Anterior cingulate cortex (tissue), 58 donors: Measurements from ENCODE around the gene INPP5A.

Source experiments
- DNase-seq, 58 donors: peaks; one replicate each; lab custom pipeline; 2025; lab: John Stamatoyannopoulos, UW

INPP5A gene

GRCh38 chr10:132618158-132618919 lies 80.8 kb downstream of the INPP5A start:
- no peak for DNase-seq

- DNase-seq = no peak
Observed at GRCh38 chr10:132619927-132620326, 82.3 kb downstream of the INPP5A start.

GRCh38 chr10:132624061-132624846 lies 86.7 kb downstream of the INPP5A start:
- DNase-seq = no peak

DNA sequence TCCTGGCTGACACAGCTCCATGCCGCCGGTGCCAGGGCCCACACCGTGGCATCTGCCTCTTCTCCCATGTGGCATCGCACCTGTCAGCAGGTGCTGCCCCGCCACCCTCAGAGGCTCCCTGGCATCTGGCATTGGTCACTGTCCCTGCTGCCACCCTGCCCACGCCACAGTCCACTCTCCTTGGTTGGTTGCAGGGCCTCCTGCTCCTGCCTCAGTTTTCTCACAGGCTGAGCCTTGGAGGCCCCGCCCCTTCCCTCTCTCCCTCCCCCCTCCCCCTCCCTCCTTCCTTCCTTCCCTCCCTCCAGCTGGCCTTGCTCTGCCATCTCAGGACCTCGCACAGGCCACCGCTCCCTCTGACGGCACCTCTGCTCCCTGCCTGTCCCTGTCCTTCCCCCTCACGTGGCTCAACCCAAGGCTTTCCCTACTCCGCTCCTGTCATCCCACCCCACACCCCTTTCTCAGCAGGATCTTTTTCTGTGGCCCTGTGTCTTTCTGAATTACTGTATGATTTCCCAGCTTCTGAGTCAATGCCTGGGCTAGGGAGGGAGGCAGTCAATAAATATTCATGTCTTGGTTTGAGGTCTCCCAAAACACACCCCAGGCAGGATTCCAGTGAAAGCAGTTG lies 87.4 kb downstream of the INPP5A start:
- DNase-seq = no peak

GRCh38 chr10:132626019-132626760 lies 88.6 kb downstream of the INPP5A start:
- DNase-seq = no peak

- DNase-seq = peak in 5 of 58 donors; percentile 36 to 63 (median 51)
Observed at GRCh38 chr10:132626761-132627665, 89.4 kb downstream of the INPP5A start.

DNA sequence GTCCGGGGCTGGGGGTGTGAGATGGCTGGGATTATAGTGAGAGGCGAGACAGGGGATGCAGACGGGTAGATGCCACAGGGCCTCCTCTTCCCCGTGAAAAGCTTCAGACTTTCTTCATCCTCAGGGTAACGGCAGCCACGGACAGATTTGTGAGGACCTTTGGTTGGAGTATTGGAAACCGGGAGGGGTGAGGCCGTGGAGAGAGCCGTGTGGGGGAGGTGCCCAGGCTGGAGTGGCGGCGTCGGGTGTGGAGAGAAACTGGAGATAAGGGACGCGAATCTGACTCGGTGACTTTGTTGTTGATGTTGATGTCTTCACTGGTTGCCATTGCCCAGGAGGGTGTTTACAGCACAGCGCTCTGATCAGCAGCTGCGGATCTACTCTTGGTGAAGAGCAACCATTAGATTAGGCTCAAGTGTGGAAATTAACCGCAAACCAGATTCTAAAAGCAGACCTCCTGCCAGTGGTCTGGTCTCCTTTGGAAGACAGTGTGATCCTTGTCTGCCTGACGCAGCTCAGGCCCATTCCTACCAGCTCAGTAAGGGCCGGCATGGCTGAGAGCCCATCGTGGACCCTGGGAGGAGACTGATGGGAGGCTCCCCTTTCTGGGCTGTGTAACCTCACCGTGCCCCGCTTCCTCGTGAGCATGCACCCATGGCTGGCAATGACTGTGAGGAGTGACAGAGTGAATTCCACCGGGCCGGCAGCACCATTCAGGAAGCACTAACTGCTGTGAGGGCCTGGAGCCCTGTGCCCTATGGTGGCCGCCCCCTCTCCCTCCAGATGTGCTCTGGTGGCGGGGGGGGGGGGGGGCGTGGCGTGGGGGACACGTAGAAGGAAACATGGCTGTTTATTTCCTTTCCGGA lies 90.3 kb downstream of the INPP5A start:
- DNase-seq = peak in 7 of 58 donors; percentile 23 to 63 (median 47)

DNA sequence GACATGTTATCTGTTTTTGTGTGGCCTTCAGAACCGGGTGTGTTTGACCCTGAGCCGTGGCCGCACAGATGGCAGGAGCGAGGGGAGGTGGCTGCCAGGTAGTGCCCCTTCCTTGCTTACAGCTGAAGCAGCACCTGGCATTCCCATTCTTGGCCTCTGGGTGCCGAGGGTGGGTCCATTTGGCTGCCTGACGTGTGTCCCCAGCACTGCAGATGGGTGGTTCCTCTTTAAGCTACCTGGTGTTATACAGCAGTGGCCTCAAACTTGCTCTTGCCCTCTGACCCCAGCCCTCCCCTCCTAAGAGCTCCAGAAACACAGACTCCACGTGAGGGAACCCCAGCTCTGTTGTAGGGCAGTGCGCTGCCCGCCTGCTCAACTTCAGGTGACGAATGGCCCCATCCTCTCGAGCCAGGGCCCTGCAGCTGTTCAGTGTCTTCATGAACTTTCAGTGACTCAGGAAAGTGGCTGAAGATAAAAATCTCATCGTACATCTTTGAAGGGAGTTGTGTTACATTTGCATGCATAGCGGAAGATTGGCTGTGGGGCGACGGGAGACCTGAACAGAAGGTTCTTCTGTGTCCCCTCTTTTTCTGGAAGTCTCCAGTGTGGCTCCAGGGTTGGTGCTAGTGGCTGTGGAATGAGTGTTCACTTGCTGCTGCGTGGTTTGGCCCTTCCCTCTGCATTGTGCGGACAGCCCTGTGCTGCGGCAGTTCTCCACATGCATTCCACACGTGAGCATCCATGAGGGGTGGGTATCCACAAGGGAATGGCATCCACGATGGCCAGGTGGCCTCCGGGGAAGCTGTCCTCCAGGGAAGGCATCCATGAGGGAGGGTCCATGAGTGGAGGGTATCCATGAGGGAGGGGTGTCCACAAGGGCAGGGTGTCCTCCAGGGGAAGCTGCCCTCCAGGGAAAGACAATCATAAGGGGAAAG lies 91.6 kb downstream of the INPP5A start:
- no peak for DNase-seq

GRCh38 chr10:132630156-132630555 lies 92.6 kb downstream of the INPP5A start:
- no peak for DNase-seq

DNA sequence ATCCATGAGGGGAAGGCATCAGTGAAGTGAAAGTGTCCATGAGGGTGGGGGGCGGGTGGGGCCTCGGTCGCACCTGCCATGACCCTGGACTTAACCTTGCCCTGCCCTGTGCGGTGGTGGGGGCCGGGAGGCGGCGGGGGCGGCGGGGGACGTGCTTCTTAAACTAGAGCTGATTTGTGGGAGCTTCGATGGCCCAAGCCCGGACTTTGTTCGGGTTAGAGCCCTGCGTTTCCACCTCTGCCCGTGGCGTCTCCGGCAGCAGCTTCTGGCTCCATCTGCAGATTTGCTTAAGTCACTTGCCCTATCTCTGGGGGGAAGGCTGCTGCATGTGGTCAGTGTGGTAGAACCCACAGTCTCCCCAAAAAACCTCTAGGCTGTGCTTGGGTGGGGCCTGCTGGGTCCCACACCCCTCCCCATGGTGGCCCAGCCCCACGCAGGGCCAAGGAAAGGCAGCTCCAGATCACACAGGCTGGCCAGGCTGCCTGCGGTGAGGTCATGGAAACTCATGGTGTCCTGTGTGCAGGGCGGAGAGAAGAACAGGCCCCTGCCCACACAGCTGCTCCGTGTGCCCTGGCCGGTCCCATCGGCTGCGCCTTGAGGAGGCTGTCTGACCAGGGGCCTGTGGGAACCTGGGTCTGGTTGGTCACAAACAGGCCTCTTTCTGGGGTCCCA lies 93.2 kb downstream of the INPP5A start:
- DNase-seq = no peak

DNA sequence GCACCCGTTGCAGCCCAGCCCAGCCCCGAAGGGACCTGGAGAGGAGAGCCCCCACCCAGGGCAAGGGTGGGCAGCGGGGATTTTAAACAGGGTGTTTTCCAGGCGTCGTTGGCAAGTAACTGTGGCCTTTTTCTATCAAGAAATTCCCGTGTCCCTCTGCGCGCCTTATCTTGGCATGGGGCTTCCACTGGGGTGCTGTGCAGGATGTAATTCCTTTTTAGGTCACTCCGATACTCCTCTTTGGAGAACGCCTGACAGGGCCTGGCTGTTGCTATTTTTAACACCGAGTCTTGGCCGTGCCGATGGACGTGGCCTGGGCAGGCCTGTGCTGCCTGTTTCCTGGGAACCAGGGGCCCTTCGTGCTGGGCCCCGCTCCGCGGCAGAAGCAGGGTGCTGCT lies 93.8 kb downstream of the INPP5A start:
- DNase-seq = peak in 9 of 58 donors; percentile 31 to 49 (median 35)

DNA sequence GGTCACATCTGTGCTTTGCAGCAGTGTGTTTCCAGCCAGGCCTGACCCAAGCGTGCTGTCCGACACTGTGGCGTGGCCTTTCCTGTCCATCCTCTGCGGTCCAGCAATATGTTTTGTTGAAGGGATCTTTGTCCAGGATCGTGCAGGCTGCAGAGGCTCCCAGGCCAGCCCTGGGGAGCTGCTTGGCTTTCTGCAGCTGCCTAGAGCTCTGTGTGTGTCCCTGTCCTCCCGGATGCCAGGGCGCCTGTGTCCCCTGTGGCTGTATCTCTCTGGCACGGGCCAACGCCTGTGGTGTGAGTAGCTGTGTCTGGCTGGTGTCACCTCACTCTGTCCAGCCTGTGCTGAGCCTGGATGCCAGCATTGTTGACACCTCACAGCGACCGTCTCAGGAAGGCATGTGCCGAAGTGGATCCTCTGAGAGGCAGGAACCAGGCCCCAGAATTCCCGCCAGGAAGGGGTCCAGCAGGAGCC lies 94.5 kb downstream of the INPP5A start:
- DNase-seq = peak in 7 of 58 donors; percentile 25 to 65 (median 40)

GRCh38 chr10:132632851-132633684 lies 95.5 kb downstream of the INPP5A start:
- peak in 4 of 58 donors; percentile 22 to 72 (median 37) for DNase-seq

DNA sequence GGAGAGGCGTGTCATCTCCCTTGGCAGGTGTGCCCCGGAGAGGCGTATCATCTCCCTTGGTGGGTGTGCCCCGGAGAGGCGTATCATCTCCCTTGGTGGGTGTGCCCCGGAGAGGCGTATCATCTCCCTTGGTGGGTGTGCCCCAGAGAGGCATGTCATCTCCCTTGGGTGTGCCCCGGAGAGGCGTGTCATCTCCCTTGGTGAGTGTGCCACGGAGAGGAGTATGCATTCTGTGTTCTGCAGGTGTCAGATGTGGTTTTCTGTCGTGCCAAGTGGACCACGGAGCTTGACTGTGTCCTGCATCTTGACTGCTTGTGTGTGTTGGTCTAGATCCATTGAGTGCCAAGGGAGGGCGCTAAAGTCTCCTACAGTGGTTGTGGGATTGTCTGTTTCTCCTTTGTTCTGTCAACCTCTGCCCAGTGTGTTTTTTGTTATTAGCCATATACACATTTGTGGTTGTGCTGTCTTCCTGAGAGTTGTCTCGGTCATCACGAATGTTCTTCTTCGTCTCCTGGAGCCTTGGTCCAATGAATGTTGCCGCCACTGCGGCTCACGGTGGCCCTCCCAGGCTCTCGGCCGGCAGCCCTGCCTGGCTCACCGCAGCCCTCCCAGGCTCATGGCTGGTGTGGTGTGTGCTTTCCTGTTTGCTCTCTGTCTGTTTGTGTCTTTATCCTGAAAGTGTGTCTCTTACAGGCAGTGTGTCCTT lies 96.8 kb downstream of the INPP5A start:
- no peak for DNase-seq

DNA sequence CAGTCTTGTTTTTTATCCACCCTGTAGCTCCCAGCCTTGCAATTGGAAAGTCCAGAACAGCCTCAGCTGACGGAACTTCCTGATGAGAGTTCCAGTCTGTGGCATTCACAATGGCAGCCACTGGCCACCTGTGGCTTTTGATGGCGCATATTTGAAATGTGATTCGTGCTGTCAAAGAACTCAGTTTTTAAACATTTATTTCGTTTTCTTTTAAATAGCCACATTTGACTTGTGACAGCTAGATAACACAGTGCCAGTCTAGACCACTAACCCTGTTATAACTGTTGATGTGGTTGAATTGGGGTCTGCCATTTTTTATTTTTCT lies 97.3 kb downstream of the INPP5A start:
- DNase-seq = no peak
